SIG-M5 (cell line): ENCODE data around the gene SNTB2.

Experiments
- DNase-seq: peaks from one replicate; lab custom pipeline; 2025; lab: John Stamatoyannopoulos, UW

The SNTB2 gene

DNA sequence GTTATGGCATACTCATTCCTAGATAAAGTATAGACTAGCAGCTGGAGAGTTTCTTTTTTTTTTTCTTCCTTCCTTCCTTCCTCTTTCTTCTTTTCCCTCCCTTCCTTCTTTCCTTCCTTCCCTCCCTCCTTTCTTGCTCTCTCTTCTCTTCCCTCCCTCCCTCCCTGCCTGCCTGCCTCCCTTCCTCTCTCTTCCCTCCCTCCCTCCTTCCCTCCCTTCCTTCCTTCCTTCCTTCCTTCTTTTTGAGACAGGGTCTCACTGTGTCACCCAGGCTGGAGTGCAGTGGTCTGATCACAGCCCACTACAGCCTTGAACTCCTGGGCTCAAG lies 7.0 kb upstream of the SNTB2 start:
- no peak for DNase-seq

DNA sequence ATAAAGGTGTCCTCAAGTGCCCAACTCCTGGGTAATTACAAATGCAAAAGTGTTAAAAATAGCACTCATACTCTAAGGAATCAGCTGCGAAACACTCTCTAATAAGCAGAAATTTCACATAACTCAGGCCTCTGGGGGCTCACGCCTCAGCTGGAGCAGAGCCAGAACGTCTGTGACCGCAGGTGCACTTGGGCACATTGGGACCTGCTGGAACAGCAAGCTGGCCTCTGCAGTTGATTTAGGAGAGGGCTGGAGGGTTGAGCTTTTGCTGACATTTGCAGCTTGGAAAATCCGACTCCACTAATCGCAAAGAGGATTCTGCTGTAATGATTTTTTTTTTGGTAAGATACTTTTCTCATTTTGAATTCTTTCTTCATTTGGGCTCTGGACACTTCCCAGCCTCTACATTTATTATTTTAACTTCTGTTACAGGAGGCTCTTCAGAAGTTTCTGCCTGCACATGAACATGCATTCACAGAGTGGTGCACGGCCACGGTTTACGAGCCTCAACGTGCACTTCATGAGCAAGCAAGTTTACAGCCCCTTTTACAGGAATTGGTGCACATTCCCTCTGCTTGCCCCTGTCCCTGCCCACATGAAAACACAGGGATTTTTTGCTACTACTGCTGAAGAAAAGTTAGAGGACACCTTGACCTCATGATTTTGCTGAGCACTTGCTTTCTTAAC lies 4.1 kb upstream of the SNTB2 start:
- DNase-seq, result no peak

- no peak for DNase-seq
These were observed 677 bp downstream of the SNTB2 start for GRCh38 chr16:69187446-69188235.

DNA sequence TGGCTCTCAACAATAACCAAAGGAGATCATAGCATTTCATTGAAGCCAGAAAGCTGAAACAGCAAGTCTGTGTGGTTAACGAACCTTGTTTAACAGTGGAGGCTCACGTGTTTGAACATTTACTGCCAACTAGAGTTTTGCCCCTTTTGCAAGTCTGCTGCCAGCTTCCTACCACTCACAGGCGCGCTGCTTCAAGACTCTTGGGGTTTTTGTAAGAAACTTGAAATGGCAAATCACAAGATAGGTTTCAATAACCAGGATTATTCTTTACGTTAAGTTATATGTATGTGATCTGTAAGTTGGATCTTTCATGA lies 1.2 kb downstream of the SNTB2 start:
- DNase-seq, result no peak

DNA sequence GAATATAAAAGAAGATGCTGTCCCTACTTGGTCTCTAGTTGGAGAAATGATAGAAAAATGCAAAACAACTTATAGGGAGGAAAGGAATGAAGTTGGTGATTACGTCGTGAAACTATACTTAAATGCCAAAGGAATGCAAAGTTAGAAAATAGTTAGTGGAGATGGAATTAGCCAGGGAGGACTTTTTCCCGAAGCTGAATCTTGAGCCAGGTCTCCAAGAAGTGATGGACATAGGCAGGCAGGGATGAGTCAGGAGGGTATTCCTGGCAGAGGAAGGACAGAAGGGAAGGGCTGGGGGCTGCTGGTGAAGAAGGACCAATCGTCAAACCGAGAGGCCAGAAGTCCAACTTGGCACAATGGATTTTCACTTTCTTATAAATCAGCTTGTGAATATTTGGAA lies 1.8 kb downstream of the SNTB2 start:
- no peak for DNase-seq

- no peak for DNase-seq
These were observed 3.2 kb downstream of the SNTB2 start for GRCh38 chr16:69190046-69190588.

GRCh38 chr16:69190598-69190997 lies 3.6 kb downstream of the SNTB2 start:
- DNase-seq, result peak; percentile 64

DNA sequence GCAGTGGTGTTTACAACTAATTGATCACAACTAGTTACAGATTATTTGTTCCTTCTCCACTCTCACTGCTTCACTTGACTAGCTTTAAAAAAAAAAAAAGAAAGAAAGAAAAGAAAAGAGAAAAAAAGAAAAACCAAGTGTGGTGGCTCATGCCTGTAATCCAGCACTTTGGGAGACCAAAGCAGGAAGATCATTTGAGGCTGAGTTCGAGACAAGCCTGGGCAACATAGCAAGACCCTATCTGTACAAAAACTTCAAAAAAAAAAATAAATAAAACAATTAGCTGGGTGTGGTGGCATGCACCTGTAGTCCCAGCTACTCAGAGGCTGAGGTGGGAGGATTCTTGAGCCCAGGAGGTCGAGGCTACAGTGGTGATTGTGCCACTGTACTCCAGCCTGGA lies 4.2 kb downstream of the SNTB2 start:
- no peak for DNase-seq

GRCh38 chr16:69193855-69194254 lies 6.9 kb downstream of the SNTB2 start:
- no peak for DNase-seq

DNA sequence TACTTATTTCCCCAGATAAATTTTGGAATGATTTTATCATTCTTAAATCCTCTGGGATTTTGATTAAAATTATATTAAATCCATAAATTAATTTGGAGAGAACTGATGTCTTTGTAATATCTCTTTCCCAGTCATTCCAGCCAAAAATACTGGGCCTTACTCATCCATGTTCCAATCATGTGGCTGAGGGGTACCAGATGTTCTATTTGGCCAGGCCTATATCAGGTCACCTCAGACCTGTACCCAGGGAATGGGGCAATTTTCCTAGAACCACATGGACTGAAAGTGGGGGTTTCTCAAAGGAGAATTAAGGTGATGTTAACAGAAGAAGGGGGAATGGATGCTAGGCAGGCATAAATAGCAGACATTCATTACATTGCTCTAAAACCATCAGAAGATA lies 7.5 kb downstream of the SNTB2 start:
- no peak for DNase-seq

GRCh38 chr16:69195369-69196029 lies 8.5 kb downstream of the SNTB2 start:
- no peak for DNase-seq

GRCh38 chr16:69197573-69197972 lies 10.6 kb downstream of the SNTB2 start:
- no peak for DNase-seq

- no peak for DNase-seq
These were observed 12.4 kb downstream of the SNTB2 start for GRCh38 chr16:69199382-69199781.

DNA sequence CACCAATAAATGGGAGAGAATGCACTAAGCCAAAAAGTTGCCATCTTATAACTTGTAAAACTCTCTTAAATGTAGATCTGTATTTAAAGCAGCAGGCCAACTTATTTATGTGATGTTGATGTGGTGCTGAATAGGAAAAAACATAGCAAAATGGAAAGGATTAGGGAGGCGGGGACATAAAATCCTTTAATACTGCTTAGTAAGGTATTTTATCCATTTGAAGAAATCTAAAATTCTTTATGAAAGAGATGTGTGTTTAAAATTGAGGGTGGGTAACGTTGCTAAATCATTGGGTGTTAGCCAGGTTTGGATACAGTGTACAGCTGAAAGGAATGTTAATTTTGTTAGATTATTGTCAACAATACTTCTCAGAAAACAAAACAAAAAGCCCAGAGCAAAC lies 14.3 kb downstream of the SNTB2 start:
- no peak for DNase-seq

DNA sequence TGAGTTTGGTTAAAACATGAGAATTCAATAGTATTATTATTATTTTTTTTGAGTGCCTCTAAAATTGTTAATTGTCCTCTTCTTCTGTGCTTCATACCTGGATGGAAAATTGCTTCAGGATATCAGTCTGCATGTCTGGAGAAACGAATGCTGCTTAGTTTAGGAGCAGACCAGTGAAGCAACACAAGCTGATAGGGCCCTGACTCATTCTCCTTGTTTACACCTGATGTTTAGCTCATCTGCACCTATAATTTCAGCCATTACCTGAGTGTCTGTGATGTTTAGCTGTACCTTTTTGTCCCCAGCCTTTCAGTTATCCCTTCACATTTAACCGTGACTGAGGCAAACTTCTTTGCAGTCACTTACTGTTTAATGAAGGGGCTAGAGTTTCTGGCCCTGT lies 14.8 kb downstream of the SNTB2 start:
- DNase-seq, result no peak

- DNase-seq, result no peak
These were observed 17.2 kb downstream of the SNTB2 start for GRCh38 chr16:69204172-69204571.

DNA sequence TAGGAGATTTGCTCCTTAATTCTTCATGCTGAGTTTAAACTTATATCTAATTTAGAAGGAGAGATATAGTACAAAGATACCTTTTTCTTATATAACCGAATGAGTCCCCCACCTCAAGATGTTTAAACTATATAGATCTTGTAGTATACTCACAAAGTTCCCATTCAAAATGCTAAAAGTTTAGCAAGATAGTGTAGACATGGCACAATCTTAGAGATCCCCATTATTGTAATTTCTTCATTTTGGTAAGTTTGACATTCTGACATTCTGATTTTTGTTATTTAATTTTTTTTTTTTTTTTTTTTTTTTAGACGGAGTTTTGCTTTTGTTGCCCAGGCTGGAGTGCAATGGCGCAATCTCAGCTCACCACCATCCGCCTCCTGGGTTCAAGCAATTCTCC lies 22.8 kb downstream of the SNTB2 start:
- no peak for DNase-seq

GRCh38 chr16:69217433-69217832 lies 30.5 kb downstream of the SNTB2 start:
- no peak for DNase-seq

DNA sequence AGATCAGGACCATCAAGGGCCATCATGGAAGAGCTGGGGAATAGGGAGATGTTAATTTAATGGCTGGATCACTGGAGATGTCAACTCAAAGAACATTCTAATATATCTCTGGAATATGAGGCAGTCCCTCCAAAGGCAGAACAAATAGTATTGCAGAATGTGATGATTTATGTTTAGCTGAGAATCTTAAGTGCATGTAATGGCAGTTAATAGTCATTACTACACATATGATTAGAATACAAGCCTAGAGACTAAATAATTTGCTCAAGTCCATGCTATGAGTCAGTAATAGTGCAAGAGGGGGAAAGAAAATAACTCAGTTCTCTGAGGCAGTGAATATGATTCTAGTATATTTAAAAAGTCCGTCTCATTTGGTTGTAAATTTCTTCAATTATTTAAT lies 32.3 kb downstream of the SNTB2 start:
- DNase-seq, result no peak

DNA sequence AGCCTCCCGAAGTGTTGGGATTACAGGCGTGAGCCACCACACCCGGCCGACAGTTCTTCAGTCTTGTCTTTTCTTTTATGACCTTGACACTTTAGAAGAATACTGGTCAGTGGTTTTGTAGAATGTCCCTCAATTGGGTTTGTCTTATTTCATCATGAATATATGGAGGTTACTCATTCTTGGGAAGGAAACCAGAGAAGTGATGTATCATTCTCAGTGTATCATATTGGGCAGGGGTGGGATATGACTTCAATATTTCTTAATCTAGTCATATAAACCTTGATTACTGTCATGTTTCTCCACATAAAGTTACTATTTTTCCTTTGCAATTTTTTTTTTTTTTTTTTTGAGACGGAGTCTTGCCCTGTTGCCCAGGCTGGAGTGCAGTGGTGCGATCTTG lies 36.9 kb downstream of the SNTB2 start:
- no peak for DNase-seq

DNA sequence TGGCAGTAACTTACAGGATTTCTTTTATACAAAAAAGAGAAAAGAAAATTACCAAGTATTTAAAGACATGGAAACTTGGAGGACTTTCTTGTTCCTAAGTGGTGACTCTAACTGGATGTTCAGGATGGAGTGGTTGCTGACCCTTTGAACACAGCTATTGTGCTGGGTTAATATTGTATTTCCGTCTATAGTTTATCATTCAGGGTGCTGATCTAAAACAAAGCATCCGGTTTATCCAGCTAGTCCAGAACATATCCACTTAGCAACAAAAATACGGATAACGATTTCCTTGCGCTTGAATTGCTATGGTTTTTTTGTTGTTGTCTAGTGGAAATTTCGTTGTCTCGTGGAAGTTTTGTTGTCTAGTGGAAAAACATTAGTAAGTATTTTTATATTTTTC lies 38.2 kb downstream of the SNTB2 start:
- no peak for DNase-seq

DNA sequence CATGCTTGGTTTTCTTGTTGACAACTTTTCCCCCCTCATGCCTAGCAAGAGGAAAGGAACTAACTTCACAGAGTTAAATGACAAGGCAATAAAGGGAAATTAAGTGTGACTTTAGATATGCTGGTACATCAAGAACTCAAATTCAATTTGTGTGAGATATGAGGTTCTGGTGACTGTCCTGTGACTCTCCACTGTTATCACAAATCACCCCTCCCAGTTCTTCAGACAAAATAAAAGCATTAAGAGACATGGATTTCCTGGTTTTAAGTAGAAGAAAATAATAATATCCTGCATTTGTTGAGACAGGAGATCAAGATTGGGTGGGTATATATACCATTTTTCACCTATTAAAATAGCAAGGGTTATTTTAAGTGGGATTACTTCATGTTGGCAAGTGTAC lies 46.2 kb downstream of the SNTB2 start:
- DNase-seq, result no peak

DNA sequence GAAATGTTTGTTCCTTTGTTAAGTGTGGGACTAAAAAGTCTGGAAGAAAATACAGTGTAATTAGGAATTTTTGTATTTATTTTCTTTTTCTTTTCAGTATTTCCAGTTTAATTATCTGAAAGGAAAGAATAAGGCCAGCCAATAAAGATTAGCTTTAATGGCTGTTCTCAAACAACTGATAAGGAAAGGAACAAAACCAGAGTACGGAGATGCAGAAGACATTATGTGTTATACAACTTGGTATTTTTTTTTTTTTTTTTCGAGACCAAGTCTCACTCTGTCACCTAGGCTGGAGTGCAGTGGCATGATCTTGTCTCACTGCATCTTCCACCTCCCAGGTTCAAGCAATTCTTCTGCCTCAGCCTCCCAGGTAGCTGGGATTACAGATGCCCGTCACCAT lies 47.5 kb downstream of the SNTB2 start:
- DNase-seq, result no peak
